Left renal pelvis (tissue), 4 donors: ENCODE measurements around the gene SDHAF2. TPM values are rescaled to one million over a fixed set of nuclear protein-coding genes. Genes with fewer than 3 reads are reported as not detected.
"Not testable (repeated sequence)": the region's sequence is repeated elsewhere in the genome, so short reads cannot be mapped to it uniquely, and the experiment has no call there.

ENCODE experiments used
- DNase-seq, 4 donors: peaks; one replicate each; pipeline ENCODE4 v3.0.0-alpha.2; 2013; ENCODE audit warnings: low read depth in 4 of 4, low spot score in 3 of 4
- polyA plus RNA-seq, 4 donors: library from polyadenylated mRNA; unstranded; fragments of 120-200 nt; gene quantifications; one replicate each; pipeline ENCODE4 v1.2.1, GENCODE V29; 2013; ENCODE audit not compliant: insufficient read length in 4 of 4

SDHAF2 gene
- polyA plus RNA-seq, 4 donors: 44.6 to 60.7 (median 45.9) TPM

GRCh38 chr11:61422226-61422625 is 7.7 kb upstream of the SDHAF2 start:
- no peak for DNase-seq

- no peak for DNase-seq
Measured at GRCh38 chr11:61425367-61426131, 4.4 kb upstream of the SDHAF2 start.

- peak in 3 of 4 donors; percentile 24 to 50 (median 40) for DNase-seq
Measured at GRCh38 chr11:61429346-61429690, 606 bp upstream of the SDHAF2 start.

GRCh38 chr11:61430839-61431238 is 915 bp downstream of the SDHAF2 start:
- DNase-seq: not testable (repeated sequence)

GRCh38 chr11:61437496-61437895 is 7.6 kb downstream of the SDHAF2 start:
- no peak for DNase-seq

GRCh38 chr11:61439615-61440014 is 9.7 kb downstream of the SDHAF2 start:
- DNase-seq: no peak

- no peak for DNase-seq
Measured at GRCh38 chr11:61442616-61443015, 12.7 kb downstream of the SDHAF2 start.

- no peak for DNase-seq
Measured at GRCh38 chr11:61445516-61445915, 15.6 kb downstream of the SDHAF2 start.

- peak; percentile 43 to 65 (median 62) for DNase-seq
Measured at GRCh38 chr11:61446211-61446651, 16.3 kb downstream of the SDHAF2 start.

- no peak for DNase-seq
Measured at GRCh38 chr11:61447601-61448551, 18.0 kb downstream of the SDHAF2 start.

- DNase-seq: no peak
Measured at GRCh38 chr11:61448552-61448927, 18.6 kb downstream of the SDHAF2 start.

- no peak for DNase-seq
Measured at GRCh38 chr11:61452825-61453224, 22.9 kb downstream of the SDHAF2 start.

- no peak for DNase-seq
Measured at GRCh38 chr11:61453695-61454094, 23.8 kb downstream of the SDHAF2 start.

- DNase-seq: no peak
Measured at GRCh38 chr11:61454520-61454919, 24.6 kb downstream of the SDHAF2 start.

- DNase-seq: no peak
Measured at GRCh38 chr11:61460474-61460881, 30.6 kb downstream of the SDHAF2 start.

- DNase-seq: no peak
Measured at GRCh38 chr11:61460986-61461385, 31.1 kb downstream of the SDHAF2 start.

- DNase-seq: not testable (repeated sequence)
Measured at GRCh38 chr11:61467602-61468001, 37.7 kb downstream of the SDHAF2 start.

GRCh38 chr11:61468002-61468401 is 38.1 kb downstream of the SDHAF2 start:
- no peak for DNase-seq

- no peak for DNase-seq
Measured at GRCh38 chr11:61472282-61472681, 42.4 kb downstream of the SDHAF2 start.

GRCh38 chr11:61472868-61473267 is 42.9 kb downstream of the SDHAF2 start:
- no peak for DNase-seq

GRCh38 chr11:61473370-61474012 is 43.6 kb downstream of the SDHAF2 start:
- no peak for DNase-seq
